Measurements from ENCODE around the gene IRAK3. TPM values are rescaled to one million over a fixed set of nuclear protein-coding genes. Genes with fewer than 3 reads are reported as not detected.

IRAK3 gene
- total RNA-seq, 1 experiment from 2014 or later: 2.4 TPM

- intact Hi-C loops (cut with micrococcal nuclease; ENCODE audit: unreplicated experiment) (no loop called here), in situ Hi-C loops (cut with HindIII; ENCODE audit: low pct_unique_long_range_greater_than_20kb, low sequenced_read_pairs) (no loop called here)
- POLR2A ChIA-PET: no interaction called here
- BruUV-seq (replicated peaks): no TSS peak
- ATAC-seq (no peak), DNase-seq (ENCODE audit: low read depth, low spot score) (no peak)
- Histone ChIP-seq H3K9me3 (ENCODE audit: control insufficient read depth, insufficient read depth, low read depth, low read length) (no peaks in the 10 kb centered on the region), H3K27ac (ENCODE audit: low read length) (no peak overlapping the region), H3K4me3 (ENCODE audit: low read depth in 2 of 2, low read length in 2 of 2) (no peak overlapping the region), H3K36me3 (ENCODE audit: control insufficient read depth, insufficient read depth, low read length) (no peaks in the 10 kb centered on the region), H3K27me3 (ENCODE audit: control insufficient read depth, insufficient read depth, low read length) (peaks cover 3% of the 10 kb centered on the region), H3K4me1 (ENCODE audit: control insufficient read depth, insufficient read depth, low read length) (no peaks in the 10 kb centered on the region; the same call in 1 of the 2 replicates)
- CTCF ChIA-PET: interaction anchor here (0.7 kb wide), 1 partner anchor 1761 kb away, joined by 3 read pairs; no protein-coding TSS in a partner anchor
- TF ChIP-seq CTCF (IDR thresholded peaks at IDR 0.05): no peak
These were observed 50.3 kb downstream of the IRAK3 start for GRCh38 chr12:66239295-66239694.

- Histone ChIP-seq H3K4me1 (ENCODE audit: control insufficient read depth, insufficient read depth, low read length) (no peaks in the 10 kb centered on the region; the same call in 1 of the 2 replicates), H3K27me3 (ENCODE audit: control insufficient read depth, insufficient read depth, low read length) (peaks cover 3% of the 10 kb centered on the region), H3K9me3 (ENCODE audit: control insufficient read depth, insufficient read depth, low read depth, low read length) (no peaks in the 10 kb centered on the region), H3K4me3 (ENCODE audit: low read depth in 2 of 2, low read length in 2 of 2) (no peak overlapping the region), H3K36me3 (ENCODE audit: control insufficient read depth, insufficient read depth, low read length) (no peaks in the 10 kb centered on the region), H3K27ac (ENCODE audit: low read length) (no peak overlapping the region)
- POLR2A ChIA-PET: no interaction called here
- CTCF ChIA-PET: no interaction called here
- intact Hi-C loops (cut with micrococcal nuclease; ENCODE audit: unreplicated experiment) (no loop called here), in situ Hi-C loops (cut with HindIII; ENCODE audit: low pct_unique_long_range_greater_than_20kb, low sequenced_read_pairs) (no loop called here)
- no peak for DNase-seq (ENCODE audit: low read depth, low spot score)
- ATAC-seq: no peak
- TF ChIP-seq REST (IDR thresholded peaks at IDR 0.05; ENCODE audit: insufficient read depth in 1 of 2, low read depth in 2 of 2, low read length in 1 of 2) (no peak), TCF7L2 (IDR thresholded peaks at IDR 0.05; ENCODE audit: low read depth, low read length) (no peak), SIN3A (IDR thresholded peaks at IDR 0.05; ENCODE audit: borderline replicate concordance, insufficient read depth, low read depth, low read length) (no peak), CTCF (IDR thresholded peaks at IDR 0.05) (no peak), POLR2AphosphoS5 (IDR thresholded peaks at IDR 0.05; ENCODE audit: low read depth, low read length) (no peak)
- no TSS peak for BruUV-seq (replicated peaks)
These were observed 51.2 kb downstream of the IRAK3 start for GRCh38 chr12:66240096-66240820.
